GM12801 (cell line): ENCODE measurements around the gene GNG2.

ENCODE experiments used
- CTCF ChIP-seq: IDR thresholded peaks from one replicate; pipeline ENCODE4 v1.5.1; 2011; ENCODE audit warnings: control low read depth; ENCODE audit not compliant: insufficient read length; ENCODE audit errors: extremely low read depth

The GNG2 gene

GRCh38 chr14:51867741-51868140, 7.3 kb downstream of the GNG2 start:
- no peak for TF ChIP-seq CTCF

- TF ChIP-seq CTCF: no peak
Observed at GRCh38 chr14:51868405-51868804, 8.0 kb downstream of the GNG2 start.

- no peak for TF ChIP-seq CTCF
Observed at GRCh38 chr14:51869411-51870100, 9.1 kb downstream of the GNG2 start.

- TF ChIP-seq CTCF: no peak
Observed at GRCh38 chr14:51870606-51871005, 10.2 kb downstream of the GNG2 start.

GRCh38 chr14:51871846-51872245, 11.4 kb downstream of the GNG2 start:
- TF ChIP-seq CTCF: no peak

- TF ChIP-seq CTCF: no peak
Observed at GRCh38 chr14:51872396-51872795, 12.0 kb downstream of the GNG2 start.

GRCh38 chr14:51873221-51873893, 12.9 kb downstream of the GNG2 start:
- no peak for TF ChIP-seq CTCF
